ENCODE results near the gene PPM1D.
A peak's percentile ranks its signal among the peaks of the same experiment; 100 is the strongest.
"Not testable (repeated sequence)": the region's sequence is repeated elsewhere in the genome, so short reads cannot be mapped to it uniquely, and the experiment has no call there.

PPM1D gene

GRCh38 chr17:60668741-60669140, 68.7 kb downstream of the PPM1D start:
- not testable (repeated sequence) for DNase-seq (ENCODE audit: low read depth in 3 of 3)

GRCh38 chr17:60671482-60671881, 71.5 kb downstream of the PPM1D start:
- DNase-seq (ENCODE audit: low read depth in 3 of 3), result no peak

GRCh38 chr17:60674637-60675036, 74.6 kb downstream of the PPM1D start:
- DNase-seq (ENCODE audit: low read depth in 3 of 3), result not testable (repeated sequence)

GRCh38 chr17:60675997-60676396, 76.0 kb downstream of the PPM1D start:
- DNase-seq (ENCODE audit: low read depth in 3 of 3), result no peak

GRCh38 chr17:60676758-60677307, 76.8 kb downstream of the PPM1D start:
- no peak for DNase-seq (ENCODE audit: low read depth in 3 of 3)

GRCh38 chr17:60677308-60678117, 77.5 kb downstream of the PPM1D start, which contains the start of gene BCAS3:
Gene BCAS3 (plus strand): TSS chr17:60677851.
- DNase-seq (ENCODE audit: low read depth in 3 of 3), result peak; percentile 92 to 97 (median 93)

- DNase-seq (ENCODE audit: low read depth in 3 of 3), result no peak
Observed at GRCh38 chr17:60678118-60678444, 78.1 kb downstream of the PPM1D start.

- no peak for DNase-seq (ENCODE audit: low read depth in 3 of 3)
Observed at GRCh38 chr17:60679287-60679686, 79.3 kb downstream of the PPM1D start.

- no peak for DNase-seq (ENCODE audit: low read depth in 3 of 3)
Observed at GRCh38 chr17:60680754-60681153, 80.8 kb downstream of the PPM1D start.

- DNase-seq (ENCODE audit: low read depth in 3 of 3), result no peak
Observed at GRCh38 chr17:60685437-60685836, 85.4 kb downstream of the PPM1D start.

- no peak for DNase-seq (ENCODE audit: low read depth in 3 of 3)
Observed at GRCh38 chr17:60695960-60696359, 96.0 kb downstream of the PPM1D start.

- DNase-seq (ENCODE audit: low read depth in 3 of 3), result no peak
Observed at GRCh38 chr17:60699090-60699489, 99.1 kb downstream of the PPM1D start.

- DNase-seq (ENCODE audit: low read depth in 3 of 3), result no peak
Observed at GRCh38 chr17:60704170-60704569, 104.2 kb downstream of the PPM1D start.

- DNase-seq (ENCODE audit: low read depth in 3 of 3), result no peak
Observed at GRCh38 chr17:60712675-60713074, 112.7 kb downstream of the PPM1D start.

- no peak for DNase-seq (ENCODE audit: low read depth in 3 of 3)
Observed at GRCh38 chr17:60713608-60714007, 113.6 kb downstream of the PPM1D start.

Data from stimulated activated CD4-positive, alpha-beta T cell treated with anti-CD3 and anti-CD28 coated beads, TNF-alpha, amount 100 ng/mL, for 48 hours (primary cell).